Activated naive CD8-positive, alpha-beta T cell treated with anti-CD3 and anti-CD28 coated beads for 36 hours (primary cell): ENCODE results near the gene TIMM50. TPM values are rescaled to one million over a fixed set of nuclear protein-coding genes. Genes with fewer than 3 reads are reported as not detected.

Experiments used
- DNase-seq: peaks from one replicate; pipeline ENCODE4 v3.0.0; 2021
- H3K27ac Mint-ChIP-seq: one replicate; pipeline ENCODE4 v1.8.0; 2022; ENCODE audit warnings: mild to moderate bottlenecking, moderate library complexity, mixed read lengths
- H3K27me3 Mint-ChIP-seq: one replicate; pipeline ENCODE4 v1.8.0; 2022; ENCODE audit warnings: mild to moderate bottlenecking, mixed read lengths
- H3K36me3 Mint-ChIP-seq: one replicate; pipeline ENCODE4 v1.8.0; 2021; ENCODE audit warnings: mild to moderate bottlenecking, mixed read lengths
- H3K4me1 Mint-ChIP-seq: one replicate; pipeline ENCODE4 v1.8.0; 2021; ENCODE audit warnings: mixed read lengths
- H3K4me3 Mint-ChIP-seq: one replicate; pipeline ENCODE4 v1.8.0; 2022; ENCODE audit warnings: mild to moderate bottlenecking, moderate library complexity, mixed read lengths
- H3K9me3 Mint-ChIP-seq: one replicate; pipeline ENCODE4 v1.8.0; 2022; ENCODE audit warnings: mixed read lengths
- total RNA-seq, 2 experiments: library from RNA; stranded (reverse); gene quantifications; one replicate each; pipeline ENCODE4 v1.2.3, GENCODE V29; 2021

TIMM50 gene
- total RNA-seq, 2 experiments from 2014 or later: 133 to 137 TPM

DNA sequence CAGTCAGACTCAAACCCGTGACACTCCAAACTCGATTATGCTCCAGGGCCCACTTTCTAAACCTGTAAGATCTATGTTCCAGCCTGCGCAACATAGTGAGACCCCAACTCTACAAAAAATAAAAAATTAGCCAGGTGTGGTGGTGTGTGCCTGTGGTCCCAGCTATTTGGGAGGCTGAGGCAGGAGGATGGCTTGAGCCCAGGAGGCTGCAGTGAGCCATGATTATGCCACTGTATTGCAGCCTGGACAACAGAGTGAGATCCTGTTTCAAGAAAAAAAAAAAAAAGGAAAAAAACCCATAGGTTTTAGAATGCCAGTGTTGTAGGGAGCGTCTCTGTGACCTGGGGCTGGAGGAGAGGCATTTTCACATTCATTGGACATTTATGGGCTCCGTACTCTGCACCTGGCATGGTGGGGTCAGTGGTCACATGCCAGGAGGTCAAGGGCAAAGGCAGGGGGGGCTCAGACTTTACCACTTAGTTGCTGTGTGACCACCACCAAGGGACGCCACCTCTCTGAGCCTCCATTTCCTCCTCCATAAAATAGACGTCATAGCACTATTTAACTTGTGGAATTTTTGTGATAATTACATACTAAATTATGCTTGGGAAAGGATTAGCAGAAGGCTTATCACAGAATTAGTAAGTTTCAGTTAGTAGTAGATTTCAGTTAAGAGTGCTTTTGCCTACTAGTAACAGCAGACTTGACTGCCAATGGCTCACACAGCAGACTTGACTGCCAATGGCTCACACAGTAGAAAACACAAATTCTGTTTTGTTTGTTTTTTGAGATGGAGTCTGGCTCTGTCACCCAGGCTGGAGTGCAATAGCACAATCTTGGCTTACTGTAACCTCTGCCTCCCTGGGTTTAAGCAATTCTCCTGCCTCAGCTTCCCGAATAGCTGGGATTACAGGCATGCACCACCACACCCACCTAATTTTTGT, 40.2 kb downstream of the TIMM50 start:
- DNase-seq: no peak
- no peaks in the 10 kb centered on the region for H3K36me3 Mint-ChIP-seq
- H3K4me1 Mint-ChIP-seq: peaks cover 7% of the 10 kb centered on the region
- no peaks in the 10 kb centered on the region for H3K9me3 Mint-ChIP-seq
- H3K27me3 Mint-ChIP-seq: peaks cover 16% of the 10 kb centered on the region
- H3K4me3 Mint-ChIP-seq: no peak overlapping the region
- no peak overlapping the region for H3K27ac Mint-ChIP-seq

DNA sequence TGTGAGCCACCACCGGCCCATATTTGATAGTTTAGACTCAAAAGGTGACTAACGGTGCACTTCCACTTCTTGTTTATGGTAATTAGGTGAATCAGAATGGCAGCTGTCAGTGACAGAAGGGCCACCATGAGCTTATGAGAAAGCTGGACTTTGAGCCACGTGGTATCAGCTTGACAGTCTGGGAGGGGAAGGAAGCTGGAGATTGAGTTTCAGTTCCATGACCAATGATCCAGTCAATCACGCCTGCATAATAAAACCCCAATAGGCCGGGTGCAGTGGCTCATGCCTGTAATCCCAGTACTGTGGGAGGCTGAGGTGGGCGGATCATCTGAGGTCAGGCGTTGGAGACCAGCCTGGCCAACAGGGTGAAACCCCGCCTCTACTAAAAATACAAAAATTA, 43.9 kb downstream of the TIMM50 start:
- no peak for DNase-seq
- H3K9me3 Mint-ChIP-seq: no peaks in the 10 kb centered on the region
- no peaks in the 10 kb centered on the region for H3K36me3 Mint-ChIP-seq
- no peaks in the 10 kb centered on the region for H3K27me3 Mint-ChIP-seq
- peaks cover 9% of the 10 kb centered on the region for H3K4me1 Mint-ChIP-seq
- H3K4me3 Mint-ChIP-seq: no peak overlapping the region
- peak overlapping the region; percentile 8 for H3K27ac Mint-ChIP-seq

DNA sequence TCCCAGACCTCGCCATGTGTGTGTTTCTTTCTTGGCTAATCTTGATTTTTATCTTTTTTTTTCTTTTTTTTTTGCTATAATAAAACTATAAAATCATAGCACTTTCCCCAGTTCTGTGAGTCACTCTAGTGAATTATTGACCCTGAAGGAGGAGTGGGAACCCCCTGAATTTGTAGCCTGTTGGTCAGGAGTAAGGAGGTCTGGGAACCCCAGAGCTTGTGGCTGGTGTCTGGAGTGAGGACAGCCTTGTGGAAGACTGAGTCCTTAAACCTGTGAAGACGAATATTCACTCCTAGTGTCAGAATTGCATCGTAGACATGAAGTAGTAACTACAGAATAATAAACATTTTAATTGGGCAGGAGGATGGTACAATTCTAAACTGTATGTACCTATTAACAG, 44.6 kb downstream of the TIMM50 start:
- H3K36me3 Mint-ChIP-seq: no peaks in the 10 kb centered on the region
- no peaks in the 10 kb centered on the region for H3K9me3 Mint-ChIP-seq

DNA sequence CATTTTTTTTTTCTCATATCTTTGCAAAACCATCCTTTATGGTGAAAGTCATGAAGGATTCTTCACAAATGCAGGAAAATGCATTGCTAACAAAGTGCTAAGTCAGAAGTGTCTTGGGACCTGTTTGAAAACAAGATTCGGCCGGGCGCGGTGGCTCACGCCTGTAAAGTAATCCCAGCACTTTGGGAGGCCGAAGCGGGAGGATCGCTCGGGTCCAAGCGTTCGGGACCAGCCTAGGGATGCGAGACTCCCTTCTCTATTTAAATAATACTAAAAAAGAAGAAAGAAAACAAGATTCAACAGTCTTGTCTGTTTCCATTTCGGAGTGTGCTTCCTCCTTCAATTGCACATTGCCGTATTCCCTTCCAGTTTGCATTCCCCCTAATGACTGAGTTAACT, 51.2 kb downstream of the TIMM50 start:
- Mint-ChIP-seq H3K27me3 (no peaks in the 10 kb centered on the region), H3K4me3 (peak overlapping the region; percentile 93), H3K27ac (peak overlapping the region; percentile 72), H3K36me3 (peaks cover 2% of the 10 kb centered on the region), H3K9me3 (no peaks in the 10 kb centered on the region), H3K4me1 (peaks cover 27% of the 10 kb centered on the region)
- no peak for DNase-seq

More for the DNA sequence above, 44.6 kb downstream of the TIMM50 start:
- Mint-ChIP-seq H3K27ac (no peak overlapping the region), H3K4me3 (no peak overlapping the region), H3K4me1 (peaks cover 10% of the 10 kb centered on the region), H3K27me3 (no peaks in the 10 kb centered on the region)
- no peak for DNase-seq

DNA sequence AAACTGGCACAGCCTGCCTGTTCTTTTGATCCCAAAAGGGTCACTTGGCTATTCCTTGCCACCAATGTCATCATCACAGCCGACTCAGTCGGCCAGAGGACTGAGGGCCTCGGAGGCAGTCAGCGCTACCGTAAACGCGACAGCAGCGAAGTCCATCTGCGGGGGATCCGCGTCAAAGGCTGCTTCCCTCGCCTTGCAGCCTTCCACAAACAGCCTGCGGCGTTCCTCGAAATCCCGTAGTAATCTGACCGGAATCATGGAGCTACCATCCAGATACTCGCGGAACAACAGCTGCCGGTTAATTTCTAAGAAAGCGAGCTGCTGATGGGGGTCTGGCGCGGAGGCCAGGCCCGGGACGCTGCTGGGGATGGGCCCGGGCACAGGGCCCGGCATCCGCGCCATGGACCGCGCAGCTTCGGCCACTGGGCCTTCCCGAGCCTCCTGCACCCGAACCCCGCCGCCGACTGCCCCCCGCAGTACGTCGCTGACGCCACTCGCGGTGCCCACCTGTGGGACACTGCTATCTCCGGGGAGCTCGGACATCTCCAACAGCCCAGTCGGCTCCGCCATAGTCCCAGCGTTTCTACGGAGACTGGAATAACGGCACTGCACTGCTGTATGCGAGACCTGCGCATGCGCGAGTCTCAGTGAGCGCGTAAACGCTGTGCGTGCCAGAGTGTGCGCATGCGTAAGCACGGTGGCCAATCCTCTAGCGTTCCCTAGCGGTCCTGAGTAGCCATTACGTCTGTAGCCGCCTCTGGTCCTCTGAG, 51.8 kb downstream of the TIMM50 start, which contains the start of gene EID2B:
EID2B (minus strand) TSS at position 620 of the 770 bp plus-strand sequence; CDS start at position 570, 50 bp downstream.
- peak; percentile 94 for DNase-seq
- Mint-ChIP-seq H3K4me1 (peaks cover 29% of the 10 kb centered on the region), H3K27ac (peak within 1 kb of the TSS; percentile 82), H3K27me3 (no peaks in the 10 kb centered on the region), H3K9me3 (no peaks in the 10 kb centered on the region), H3K36me3 (peaks cover 4% of the 10 kb centered on the region), H3K4me3 (peak within 1 kb of the TSS; percentile 93)

DNA sequence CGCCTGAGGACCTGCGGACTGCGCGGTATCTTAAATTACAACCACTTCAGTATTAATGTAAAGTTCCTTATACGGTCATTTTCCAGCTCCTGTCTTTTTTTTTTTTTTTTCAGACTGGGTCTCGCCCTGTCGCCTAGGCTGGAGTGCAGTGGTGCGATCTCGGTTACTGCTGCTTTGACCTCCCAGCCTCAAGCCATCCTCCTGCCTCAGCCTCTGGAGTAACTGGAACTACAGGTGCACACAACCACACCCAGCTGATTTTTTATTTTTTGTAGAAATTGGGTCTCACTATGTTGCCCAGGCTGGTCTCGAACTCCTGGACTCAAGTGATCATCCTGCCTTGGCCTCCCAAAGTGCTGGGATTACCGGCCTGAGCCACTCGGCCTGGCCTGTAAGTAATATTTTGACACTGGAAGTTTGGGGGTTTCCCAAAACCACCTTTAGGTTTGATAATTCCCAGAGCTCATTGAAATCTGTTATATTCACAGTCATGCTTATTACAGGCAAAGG, 52.4 kb downstream of the TIMM50 start:
- no peak overlapping the region for H3K27ac Mint-ChIP-seq
- no peak for DNase-seq

DNA sequence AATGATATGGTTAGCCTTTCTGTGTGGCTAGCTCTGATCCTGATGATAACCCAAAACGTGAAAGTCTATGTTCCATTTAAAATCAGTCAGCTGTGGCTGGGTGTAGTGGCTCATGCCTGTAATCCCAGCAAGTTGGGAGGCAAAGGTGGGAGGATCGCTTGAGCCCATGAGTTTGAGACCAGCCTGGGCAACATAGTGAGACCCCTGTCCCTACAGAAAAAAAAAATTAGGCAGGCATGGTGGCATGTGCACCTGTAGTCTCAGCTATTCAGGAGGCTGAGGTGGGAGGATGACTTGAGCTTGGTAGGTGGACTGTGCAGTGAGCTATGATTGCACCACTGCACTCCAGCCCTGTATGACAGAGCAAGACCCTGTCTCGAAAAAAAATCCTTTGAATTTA, 53.2 kb downstream of the TIMM50 start:
- DNase-seq: no peak
- Mint-ChIP-seq H3K36me3 (peaks cover 4% of the 10 kb centered on the region), H3K4me3 (no peak overlapping the region), H3K27ac (no peak overlapping the region), H3K9me3 (no peaks in the 10 kb centered on the region), H3K27me3 (no peaks in the 10 kb centered on the region), H3K4me1 (peaks cover 37% of the 10 kb centered on the region)

More for the DNA sequence above, 52.4 kb downstream of the TIMM50 start:
- no peaks in the 10 kb centered on the region for H3K27me3 Mint-ChIP-seq
- H3K9me3 Mint-ChIP-seq: no peaks in the 10 kb centered on the region
- peaks cover 4% of the 10 kb centered on the region for H3K36me3 Mint-ChIP-seq
- H3K4me3 Mint-ChIP-seq: peak overlapping the region; percentile 93
- peaks cover 35% of the 10 kb centered on the region for H3K4me1 Mint-ChIP-seq

DNA sequence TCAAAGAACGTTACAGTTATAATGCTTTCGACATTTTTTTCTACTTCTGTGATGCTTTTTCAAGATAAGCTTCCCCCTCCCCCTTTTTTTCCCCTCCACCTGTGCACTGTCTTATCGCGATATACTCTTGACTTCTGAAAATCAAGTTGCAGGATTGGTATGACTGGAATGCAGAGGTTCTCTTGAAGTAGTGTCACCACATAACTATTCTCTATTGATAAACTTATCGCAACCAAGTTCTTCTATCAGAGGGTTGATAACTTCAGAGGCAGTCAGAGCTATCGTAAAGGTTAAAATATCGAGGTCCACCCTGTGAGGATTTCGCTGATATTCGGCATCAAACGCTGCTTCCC, 58.5 kb downstream of the TIMM50 start:
- H3K36me3 Mint-ChIP-seq: peaks cover 4% of the 10 kb centered on the region
- peaks cover 48% of the 10 kb centered on the region for H3K4me1 Mint-ChIP-seq
- H3K27ac Mint-ChIP-seq: peak overlapping the region; percentile 86
- peak overlapping the region; percentile 95 for H3K4me3 Mint-ChIP-seq
- no peaks in the 10 kb centered on the region for H3K9me3 Mint-ChIP-seq
- H3K27me3 Mint-ChIP-seq: peaks cover 4% of the 10 kb centered on the region
- DNase-seq: no peak

DNA sequence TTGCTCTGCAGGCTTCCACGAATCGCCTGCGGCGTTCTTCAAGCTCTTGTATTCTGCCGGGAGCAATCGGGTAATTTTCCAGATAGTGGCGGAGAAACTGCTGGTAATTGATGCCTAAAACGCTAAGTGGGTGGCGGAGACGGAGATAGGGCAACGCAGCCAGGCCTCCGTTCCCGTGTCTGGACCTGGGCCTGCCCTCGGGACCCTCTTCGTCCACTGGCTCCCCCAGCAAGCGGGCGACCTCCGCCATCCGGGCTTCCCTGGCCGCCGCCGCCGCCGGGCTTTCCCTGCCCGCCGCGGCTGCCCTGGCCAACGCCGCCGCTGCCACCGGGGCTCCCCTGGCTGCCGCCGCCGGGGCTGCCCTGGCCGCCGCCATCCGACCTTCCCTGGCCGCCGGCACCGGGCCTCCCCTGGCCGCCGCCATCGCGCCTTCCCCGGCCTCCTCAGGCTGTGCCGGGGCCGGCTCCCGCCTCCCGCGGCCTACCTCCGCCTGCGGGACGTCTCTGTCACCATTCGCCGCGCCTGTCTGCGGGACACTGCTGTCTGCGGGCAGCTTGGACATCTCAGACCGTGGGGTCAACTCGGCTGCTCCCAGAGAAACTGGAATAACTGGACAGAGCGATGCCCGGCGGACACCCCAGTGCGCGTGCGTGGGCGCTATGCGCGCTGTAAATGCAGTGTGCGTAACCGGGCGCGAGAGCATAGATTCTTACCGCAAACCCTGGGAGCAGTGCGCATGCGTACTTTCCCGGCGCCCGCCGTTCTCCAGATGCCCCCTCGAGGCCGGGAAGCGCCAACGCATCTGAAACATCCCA, 59.1 kb downstream of the TIMM50 start, which contains the start of gene EID2:
EID2 (minus strand) TSS at position 644 of the 815 bp plus-strand sequence; CDS start at position 562, 82 bp downstream.
- Mint-ChIP-seq H3K4me3 (peak within 1 kb of the TSS; percentile 95), H3K9me3 (no peaks in the 10 kb centered on the region), H3K4me1 (peaks cover 54% of the 10 kb centered on the region), H3K27me3 (peaks cover 4% of the 10 kb centered on the region), H3K36me3 (peaks cover 4% of the 10 kb centered on the region), H3K27ac (peak within 1 kb of the TSS; percentile 92)
- peak; percentile 93 for DNase-seq

DNA sequence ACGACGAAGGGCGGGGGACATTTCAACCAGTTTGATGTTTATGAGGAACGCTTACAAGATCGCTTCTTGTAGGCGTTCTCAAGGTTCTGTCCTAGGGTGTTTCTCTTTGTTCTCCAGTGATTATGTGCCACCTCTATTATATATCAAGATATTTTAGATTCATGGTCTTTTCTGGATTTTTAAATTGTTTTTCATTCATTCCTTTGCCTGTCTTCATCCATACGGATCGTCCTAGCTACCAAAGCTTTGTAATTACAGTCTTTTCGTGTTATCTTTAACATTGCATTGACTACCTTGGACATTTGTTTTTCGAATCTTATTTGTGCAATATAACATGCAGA, 59.7 kb downstream of the TIMM50 start:
- peak overlapping the region; percentile 95 for H3K4me3 Mint-ChIP-seq
- peaks cover 4% of the 10 kb centered on the region for H3K27me3 Mint-ChIP-seq
- H3K9me3 Mint-ChIP-seq: no peaks in the 10 kb centered on the region
- H3K4me1 Mint-ChIP-seq: peaks cover 57% of the 10 kb centered on the region
- no peak for DNase-seq
- peak overlapping the region; percentile 92 for H3K27ac Mint-ChIP-seq
- peaks cover 4% of the 10 kb centered on the region for H3K36me3 Mint-ChIP-seq

Other genes starting within 250 kb of the TIMM50 start
- gene IFNL3, start 235.8 kb upstream of the TIMM50 start, total RNA-seq: not detected
- under 1 TPM; 0.14 to 0.25 TPM for gene IFNL4, start 232.0 kb upstream of the TIMM50 start, total RNA-seq
- gene IFNL2, start 212.4 kb upstream of the TIMM50 start, total RNA-seq: not detected
- not detected for gene IFNL1, start 184.4 kb upstream of the TIMM50 start, total RNA-seq
- gene LRFN1, start 160.0 kb upstream of the TIMM50 start, total RNA-seq: 1 to 10 TPM; 4.6 to 5.1 TPM
- gene GMFG, start 144.8 kb upstream of the TIMM50 start, total RNA-seq: 100 to 1,000 TPM; 232 to 240 TPM
- gene SAMD4B, start 138.4 kb upstream of the TIMM50 start, total RNA-seq: 10 to 100 TPM; 36.2 to 36.5 TPM
- 10 to 100 TPM; 43.6 to 44.0 TPM for gene PAF1, start 89.7 kb upstream of the TIMM50 start, total RNA-seq
- gene MED29, start 89.5 kb upstream of the TIMM50 start, total RNA-seq: 10 to 100 TPM; 23.3 to 26.8 TPM
- 10 to 100 TPM; 15.5 to 15.6 TPM for gene ZFP36, start 74.0 kb upstream of the TIMM50 start, total RNA-seq
- gene PLEKHG2, start 68.2 kb upstream of the TIMM50 start, total RNA-seq: 10 to 100 TPM; 29.1 to 40.0 TPM
- 1,000 to 10,000 TPM; 3,164 to 3,181 TPM for gene RPS16, start 44.9 kb upstream of the TIMM50 start, total RNA-seq
- 100 to 1,000 TPM; 179 to 182 TPM for gene SUPT5H, start 35.3 kb upstream of the TIMM50 start, total RNA-seq
- 1 to 10 TPM; 1.1 to 1.4 TPM for gene DLL3, start 18.1 kb downstream of the TIMM50 start, total RNA-seq
- not detected for gene SELENOV, start 34.3 kb downstream of the TIMM50 start, total RNA-seq
- 1 to 10 TPM; 2.4 to 2.7 TPM for gene EID2B, start 52.0 kb downstream of the TIMM50 start, total RNA-seq
- 10 to 100 TPM; 13.6 to 14.2 TPM for gene EID2, start 59.3 kb downstream of the TIMM50 start, total RNA-seq
- gene LGALS13, start 121.7 kb downstream of the TIMM50 start, total RNA-seq: not detected
- not detected for gene LGALS16, start 175.1 kb downstream of the TIMM50 start, total RNA-seq
- gene LGALS14, start 223.6 kb downstream of the TIMM50 start, total RNA-seq: under 1 TPM; 0.39 to 0.70 TPM